Measurements from ENCODE around the gene PIH1D2.
"Not testable (repeated sequence)": the region's sequence is repeated elsewhere in the genome, so short reads cannot be mapped to it uniquely, and the experiment has no call there.

PIH1D2 gene

DNA sequence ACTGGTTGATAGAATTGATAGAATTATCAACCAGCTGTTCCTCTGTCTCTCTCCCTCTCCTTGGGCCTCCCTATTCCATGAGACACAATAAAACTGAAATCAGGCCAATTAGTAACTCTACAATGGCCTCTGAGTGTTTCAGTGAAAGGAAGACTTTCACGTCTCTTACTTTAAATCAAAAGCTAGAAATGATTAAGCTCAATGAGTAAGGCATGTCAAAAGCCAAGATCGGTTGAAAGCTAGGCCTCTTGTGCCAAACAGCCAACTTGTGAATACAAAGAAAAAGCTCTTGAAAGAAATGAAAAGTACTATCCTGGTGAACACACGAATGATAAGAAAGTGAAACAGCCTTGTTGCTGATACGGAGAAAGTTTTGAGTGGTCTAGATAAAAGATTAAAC is 16.6 kb downstream of the PIH1D2 start:
- in situ Hi-C loops (cut with MboI; ENCODE audit: low sequenced_read_pairs): no loop called here

DNA sequence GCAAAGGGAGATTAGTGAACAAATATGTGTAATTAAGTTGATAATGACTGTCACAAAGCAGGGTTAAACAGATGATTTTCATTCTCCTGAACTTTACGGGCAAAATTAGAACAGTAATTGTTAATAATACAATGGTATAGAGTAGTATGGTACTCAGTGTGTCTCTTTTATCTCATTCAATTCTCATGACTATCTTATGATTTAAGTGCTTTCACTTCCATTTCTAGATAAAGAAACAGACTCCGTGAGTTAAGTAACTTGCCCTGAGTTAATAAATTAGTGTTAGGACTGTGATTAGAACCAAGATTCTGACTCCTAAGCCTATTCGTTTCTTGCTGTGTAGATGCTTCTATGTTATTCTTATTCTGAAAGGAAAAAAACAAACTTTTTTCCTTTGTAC is 22.0 kb downstream of the PIH1D2 start:
- in situ Hi-C loops (cut with MboI; ENCODE audit: low sequenced_read_pairs): no loop called here

GRCh38 chr11:112050721-112051120 is 23.1 kb downstream of the PIH1D2 start:
- in situ Hi-C loops (cut with MboI; ENCODE audit: low sequenced_read_pairs): no loop called here

DNA sequence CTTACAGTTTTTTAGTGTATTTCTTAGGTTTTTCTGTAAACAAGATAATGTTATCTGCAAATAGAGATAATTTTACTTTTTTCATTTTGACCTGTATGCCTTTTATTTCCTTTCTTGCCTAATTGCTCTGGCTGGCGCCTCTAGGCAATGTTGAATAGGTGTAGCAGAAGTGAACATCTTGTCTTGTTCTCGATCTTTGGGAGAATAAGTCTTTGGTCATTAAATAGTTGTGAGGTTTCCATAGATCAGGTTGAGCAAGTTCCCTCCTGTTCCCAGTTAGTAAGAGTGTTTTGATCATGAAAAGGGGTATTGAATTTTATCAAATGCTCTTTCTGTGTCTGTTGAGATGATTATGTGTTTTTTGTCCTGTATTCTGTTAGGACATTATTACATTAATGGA is 24.0 kb downstream of the PIH1D2 start:
- in situ Hi-C loops (cut with MboI; ENCODE audit: low sequenced_read_pairs): no loop called here

DNA sequence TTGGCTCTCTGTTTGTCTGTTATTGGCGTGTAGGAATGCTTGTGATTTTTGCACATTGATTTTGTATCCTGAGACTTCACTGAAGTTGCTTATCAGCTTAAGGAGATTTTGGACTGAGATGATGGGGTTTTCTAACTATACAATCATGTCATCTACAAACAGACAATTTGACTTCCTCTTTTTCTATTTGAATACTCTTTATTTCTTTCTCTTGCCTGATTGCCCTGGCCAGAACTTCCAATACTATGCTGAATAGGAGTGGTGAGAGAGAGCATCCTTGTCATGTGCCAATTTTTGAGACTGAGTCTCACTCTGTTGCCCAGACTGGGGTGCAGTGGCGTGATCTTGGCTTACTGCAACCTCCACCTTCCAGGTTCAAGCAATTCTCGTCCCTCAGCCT is 25.6 kb downstream of the PIH1D2 start:
- in situ Hi-C loops (cut with MboI; ENCODE audit: low sequenced_read_pairs): not testable (repeated sequence)

GRCh38 chr11:112046647-112047046 is 27.2 kb downstream of the PIH1D2 start:
- in situ Hi-C loops (cut with MboI; ENCODE audit: low sequenced_read_pairs): not testable (repeated sequence)

DNA sequence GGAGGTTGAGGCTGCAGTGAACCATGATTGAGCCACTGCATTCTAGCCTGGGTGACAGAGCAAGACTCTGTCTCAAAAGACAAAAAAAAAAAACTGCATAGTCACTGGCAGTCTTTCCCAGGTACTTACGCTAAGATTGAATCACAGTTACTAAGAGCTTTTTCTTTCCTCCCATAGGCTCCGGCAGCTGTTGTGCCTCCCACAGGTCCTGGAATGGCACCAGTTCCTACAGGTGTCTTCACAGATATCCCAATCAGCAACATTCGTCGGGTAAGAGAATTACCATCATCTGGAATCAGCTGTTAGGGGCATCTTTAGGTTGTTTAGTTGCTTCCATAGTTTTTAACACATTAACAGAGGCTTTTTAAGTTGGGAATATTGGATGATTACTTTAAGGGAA is 28.9 kb downstream of the PIH1D2 start:
- in situ Hi-C loops (cut with MboI; ENCODE audit: low sequenced_read_pairs): no loop called here

- in situ Hi-C loops (cut with MboI; ENCODE audit: low sequenced_read_pairs): no loop called here
Observed at GRCh38 chr11:112042961-112043304, 30.9 kb downstream of the PIH1D2 start.

GRCh38 chr11:112042161-112042960 is 31.5 kb downstream of the PIH1D2 start:
- in situ Hi-C loops (cut with MboI; ENCODE audit: low sequenced_read_pairs): no loop called here

DNA sequence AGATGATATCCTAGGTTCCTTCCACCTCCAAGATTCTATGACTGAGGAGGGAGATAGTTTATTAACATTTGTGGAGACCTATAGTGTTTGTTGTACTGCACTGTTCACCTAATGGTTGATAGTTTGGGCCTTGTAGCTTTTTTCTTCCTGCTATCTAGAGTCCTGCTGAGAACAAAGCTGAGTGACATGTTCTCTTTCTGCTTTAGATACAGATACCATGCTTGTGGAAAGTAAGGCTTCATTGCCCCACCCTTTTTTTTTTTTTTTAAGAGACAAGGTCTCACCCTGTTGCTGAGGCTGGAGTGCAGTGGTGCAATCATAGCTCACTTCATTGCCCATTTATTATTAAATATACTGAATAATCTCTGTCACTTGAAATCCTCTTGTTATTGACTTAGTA is 36.3 kb downstream of the PIH1D2 start:
- in situ Hi-C loops (cut with MboI; ENCODE audit: low sequenced_read_pairs): no loop called here

DNA sequence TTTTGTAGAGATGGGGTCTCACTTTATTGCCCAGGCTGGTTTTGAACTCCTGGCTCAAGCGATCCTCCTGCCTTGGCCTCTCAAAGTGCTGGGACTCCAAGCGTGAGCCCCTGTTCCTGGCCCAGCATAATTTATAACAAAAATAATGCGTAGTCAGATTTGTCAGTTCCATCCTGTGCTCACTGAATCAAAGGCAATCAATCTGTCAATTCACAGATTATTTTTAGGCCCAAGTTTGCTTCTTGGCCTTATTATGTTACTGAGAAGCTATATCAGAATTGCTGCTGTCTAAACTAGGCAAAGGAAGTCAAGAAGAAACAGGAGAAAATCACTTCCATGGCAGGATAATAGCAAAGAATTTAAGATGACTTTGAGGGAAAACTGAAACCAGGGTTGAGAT is 39.9 kb downstream of the PIH1D2 start:
- in situ Hi-C loops (cut with MboI; ENCODE audit: low sequenced_read_pairs): no loop called here

GRCh38 chr11:112029460-112029859 is 44.4 kb downstream of the PIH1D2 start:
- in situ Hi-C loops (cut with MboI; ENCODE audit: low sequenced_read_pairs): no loop called here

DNA sequence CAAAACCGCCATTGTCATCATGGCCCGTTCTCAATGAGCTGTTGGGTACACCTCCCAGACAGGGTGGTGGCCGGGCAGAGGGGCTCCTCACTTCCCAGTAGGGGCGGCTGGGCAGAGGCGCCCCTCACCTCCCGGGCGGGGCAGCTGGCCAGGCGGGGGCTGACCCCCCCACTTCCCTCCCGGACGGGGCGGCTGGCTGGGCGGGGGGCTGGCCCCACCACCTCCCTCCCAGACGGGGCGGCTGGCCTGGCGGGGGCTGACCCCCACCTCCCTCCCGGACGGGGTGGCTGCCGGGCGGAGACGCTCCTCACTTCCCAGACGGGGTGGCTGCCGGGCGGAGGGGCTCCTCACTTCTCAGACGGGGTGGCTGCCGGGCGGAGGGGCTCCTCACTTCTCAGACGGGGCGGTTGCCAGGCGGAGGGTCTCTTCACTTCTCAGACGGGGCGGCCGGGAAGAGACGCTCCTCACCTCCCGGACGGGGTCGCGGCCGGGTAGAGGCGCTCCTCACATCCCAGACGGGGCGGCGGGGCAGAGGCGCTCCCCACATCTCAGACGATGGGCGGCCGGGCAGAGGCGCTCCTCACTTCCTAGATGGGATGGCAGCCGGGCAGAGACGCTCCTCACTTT is 46.9 kb downstream of the PIH1D2 start:
- in situ Hi-C loops (cut with MboI; ENCODE audit: low sequenced_read_pairs): not testable (repeated sequence)

DNA sequence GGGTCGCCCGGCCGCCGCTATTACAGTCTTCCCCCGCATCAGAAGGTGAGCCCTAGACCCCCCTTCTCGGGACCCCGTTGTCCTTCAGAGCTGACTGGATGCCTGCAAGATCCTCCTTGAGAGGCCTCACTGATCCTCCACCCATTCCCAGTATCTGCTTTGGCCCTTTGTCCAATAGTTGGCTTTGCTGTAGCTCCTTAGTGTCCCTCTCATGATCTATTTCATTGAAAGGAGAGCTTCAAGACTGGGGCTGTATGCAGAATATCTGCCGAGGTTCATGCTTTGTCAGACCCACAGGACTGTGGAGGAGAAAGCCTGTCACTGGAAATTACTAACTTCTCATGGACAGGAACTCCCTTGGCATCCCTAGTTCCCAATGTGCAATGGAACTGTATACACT is 48.1 kb downstream of the PIH1D2 start:
- in situ Hi-C loops (cut with MboI; ENCODE audit: low sequenced_read_pairs): no loop called here

GRCh38 chr11:112024773-112025678 is 48.8 kb downstream of the PIH1D2 start, which contains the start of gene DLAT:
TSS of gene DLAT (plus strand) at chr11:112025408. CDS start at chr11:112025473, 65 bp downstream.
- in situ Hi-C loops (cut with MboI; ENCODE audit: low sequenced_read_pairs): no loop called here

DNA sequence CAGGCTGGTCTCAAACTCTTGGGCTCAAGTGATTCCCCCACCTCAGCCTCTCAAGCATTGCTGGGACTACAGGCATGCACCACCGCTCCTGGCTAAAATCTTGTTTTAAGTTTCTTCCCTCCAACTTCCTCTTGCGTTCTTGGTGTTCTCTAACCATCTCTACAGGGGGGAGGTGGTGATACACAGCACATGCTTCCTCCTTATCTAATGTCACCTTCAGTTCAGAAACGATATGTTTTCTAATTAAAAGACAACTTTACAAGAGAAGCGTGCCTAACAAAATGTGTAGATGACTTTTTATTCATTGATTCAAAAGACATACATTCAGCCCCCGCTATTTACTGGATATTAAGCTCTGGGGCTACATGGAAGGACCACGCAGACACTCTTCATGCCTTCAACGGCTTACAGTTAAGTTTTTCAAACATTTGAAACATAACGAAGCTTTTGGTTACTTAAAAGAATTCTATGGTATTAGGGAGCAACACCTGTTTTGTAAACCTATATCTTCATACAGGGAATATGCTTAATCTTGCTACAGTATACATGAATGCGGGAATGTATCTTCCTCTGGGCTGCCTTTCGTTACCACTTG is 49.5 kb downstream of the PIH1D2 start:
- in situ Hi-C loops (cut with MboI; ENCODE audit: low sequenced_read_pairs): no loop called here

DNA sequence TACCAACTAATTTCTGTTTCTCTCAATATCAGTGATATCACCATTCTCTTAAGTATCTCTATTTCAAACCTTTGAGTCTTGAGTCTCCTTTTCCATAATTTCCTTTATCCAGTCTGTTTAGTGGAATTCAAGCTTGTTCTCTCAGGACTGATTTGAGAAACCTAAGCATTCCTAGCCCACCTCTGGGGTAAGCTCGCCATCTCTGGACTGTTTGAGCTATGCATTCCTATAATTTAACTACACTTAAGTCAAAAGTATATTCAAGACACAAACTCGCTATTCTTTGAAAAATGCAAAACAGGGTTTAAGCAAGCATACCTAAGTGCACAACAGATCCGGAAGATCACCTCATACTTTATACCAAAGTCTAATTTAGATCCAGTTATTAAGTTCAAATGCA is 50.7 kb downstream of the PIH1D2 start:
- in situ Hi-C loops (cut with MboI; ENCODE audit: low sequenced_read_pairs): no loop called here

DNA sequence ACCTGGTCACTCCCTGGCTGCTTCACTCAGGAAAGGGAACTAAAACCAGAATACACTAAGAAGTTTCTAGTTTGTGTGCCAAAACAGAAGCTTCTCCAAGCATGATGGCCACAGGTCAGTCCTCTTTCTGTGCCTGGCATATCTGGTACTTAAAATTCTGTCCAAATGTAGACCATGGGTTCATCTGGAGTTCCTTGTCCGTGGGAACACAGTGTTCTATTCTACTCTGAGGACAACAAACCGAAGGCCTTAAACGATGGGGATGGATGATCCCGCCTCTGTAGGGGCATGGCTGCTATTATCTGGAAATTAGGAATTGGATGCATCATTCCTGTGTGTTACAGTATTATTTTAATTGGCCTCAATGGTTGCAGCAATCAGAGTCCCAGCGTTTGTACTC is 54.8 kb downstream of the PIH1D2 start:
- in situ Hi-C loops (cut with MboI; ENCODE audit: low sequenced_read_pairs): no loop called here

All from hTERT RPE-1 (cell line).